ENCODE measurements around the gene MGME1.
"Not testable (repeated sequence)": the region's sequence is repeated elsewhere in the genome, so short reads cannot be mapped to it uniquely, and the experiment has no call there.

MGME1 gene

DNA sequence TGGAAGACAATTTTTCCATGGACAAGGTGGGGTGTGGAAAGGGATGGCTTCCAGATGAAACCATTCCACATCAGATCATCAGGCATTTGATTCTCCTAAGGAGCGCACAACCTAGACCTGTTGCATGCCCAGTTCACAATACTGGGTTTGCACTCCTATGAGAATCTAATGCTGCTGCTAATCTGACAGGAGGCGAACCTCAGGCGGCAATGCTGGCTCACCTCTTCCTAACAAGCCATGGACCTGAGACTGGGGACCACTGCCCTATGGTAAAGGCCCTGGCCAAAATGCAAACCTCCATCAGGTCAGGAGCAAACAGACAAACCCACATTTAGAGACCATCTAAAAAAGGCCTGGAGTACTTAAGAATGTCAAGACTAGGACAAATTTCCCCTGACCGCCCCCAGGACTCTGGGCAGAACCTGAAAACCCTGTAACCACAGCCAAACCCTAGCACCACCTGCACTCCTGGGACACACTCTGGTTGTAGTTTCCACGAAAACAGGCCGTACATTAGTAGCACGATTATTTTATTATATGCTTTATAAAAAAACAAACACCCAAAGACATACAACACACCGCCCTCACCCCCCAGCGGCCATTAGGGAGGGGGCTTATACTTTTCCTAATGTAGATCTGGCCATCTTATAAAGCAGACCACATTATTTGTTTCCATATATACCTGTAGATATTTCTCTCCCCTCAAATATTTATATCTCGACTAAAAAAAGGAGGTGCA lies 27.6 kb upstream of the MGME1 start:
- DNase-seq, result no peak

DNA sequence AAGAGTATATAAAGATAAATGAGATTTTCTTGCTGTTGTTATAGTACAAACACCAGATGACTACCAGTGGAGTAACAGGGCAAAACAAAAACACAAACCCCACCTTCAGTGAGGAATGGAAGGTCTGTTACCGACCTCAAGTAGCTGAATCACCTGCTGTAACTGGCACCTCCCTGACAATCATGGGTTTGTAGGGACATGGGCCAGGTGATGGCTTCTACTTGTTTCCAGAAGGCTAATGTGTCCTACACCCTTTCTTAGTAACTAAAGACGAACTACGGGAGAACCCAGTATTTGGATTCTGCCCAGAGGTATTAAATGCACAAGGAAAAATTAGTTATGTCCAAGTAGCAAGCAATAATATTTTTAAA lies 27.0 kb upstream of the MGME1 start:
- no peak for DNase-seq

DNA sequence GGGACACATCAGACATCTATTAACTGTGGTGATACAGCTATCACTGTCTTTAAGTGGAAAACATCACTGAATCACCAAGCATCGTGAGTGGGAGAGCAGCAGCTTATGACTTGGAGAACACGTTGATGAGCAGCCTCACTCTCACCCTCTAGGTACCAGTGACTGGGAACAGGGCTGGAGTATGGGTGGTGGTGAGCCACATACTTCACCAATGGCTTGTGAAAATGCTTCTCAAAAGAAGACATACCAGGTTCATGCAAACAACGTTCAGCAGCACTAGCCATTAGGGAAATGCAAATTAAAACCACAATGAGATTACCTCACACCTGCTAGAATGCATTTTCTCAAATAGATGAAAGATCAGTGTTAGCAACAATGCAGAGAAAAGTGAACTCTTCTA lies 25.5 kb upstream of the MGME1 start:
- DNase-seq, result no peak

- no peak for DNase-seq
Measured at GRCh38 chr20:17944854-17945474, 23.9 kb upstream of the MGME1 start.

GRCh38 chr20:17946040-17946439 lies 22.8 kb upstream of the MGME1 start:
- DNase-seq, result no peak

DNA sequence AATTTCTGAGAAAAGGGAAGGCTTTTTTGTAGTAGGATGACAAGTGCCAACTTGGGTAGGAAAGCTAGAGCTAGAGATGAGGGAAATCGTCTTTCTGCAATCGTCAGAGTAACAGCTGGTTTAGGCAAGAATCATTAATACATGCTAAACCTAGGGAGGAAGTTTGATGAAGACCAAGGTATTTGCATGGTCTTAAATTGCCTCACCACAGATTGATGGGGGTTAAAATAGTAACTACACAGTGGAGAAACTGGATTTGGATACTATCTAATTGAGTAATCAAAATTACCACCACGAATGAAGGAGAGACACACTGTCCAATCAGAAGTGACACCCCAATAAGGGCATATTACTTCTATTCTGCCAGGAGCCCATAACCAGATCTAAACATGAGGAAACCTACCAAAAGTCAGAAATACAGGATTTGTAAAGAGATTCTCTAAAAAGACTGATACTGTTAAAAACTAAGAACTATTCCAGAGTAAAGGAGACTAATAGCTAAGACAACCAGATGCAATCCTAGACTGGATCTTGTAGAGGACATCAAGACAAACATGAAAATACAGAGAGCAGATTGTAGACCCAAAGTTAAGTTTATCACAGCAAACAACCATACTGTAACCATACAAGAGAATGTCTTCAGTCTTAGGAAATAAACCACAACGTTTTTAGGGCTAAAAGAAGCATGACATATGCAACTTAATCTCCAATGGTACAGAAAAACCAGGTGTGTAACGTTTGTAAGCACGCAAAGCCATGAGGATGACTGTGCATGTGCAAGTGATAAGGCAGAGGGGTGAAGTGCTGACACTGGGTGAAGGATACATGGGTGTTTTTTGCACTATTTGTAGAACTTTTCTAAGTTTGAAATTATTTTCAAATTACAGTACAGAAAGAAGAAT lies 22.0 kb upstream of the MGME1 start:
- no peak for DNase-seq

- no peak for DNase-seq
Measured at GRCh38 chr20:17947474-17947815, 21.4 kb upstream of the MGME1 start.

GRCh38 chr20:17948442-17948841 lies 20.4 kb upstream of the MGME1 start:
- no peak for DNase-seq

GRCh38 chr20:17949899-17950298 lies 18.9 kb upstream of the MGME1 start:
- no peak for DNase-seq

- DNase-seq, result no peak
Measured at GRCh38 chr20:17950670-17951069, 18.1 kb upstream of the MGME1 start.

DNA sequence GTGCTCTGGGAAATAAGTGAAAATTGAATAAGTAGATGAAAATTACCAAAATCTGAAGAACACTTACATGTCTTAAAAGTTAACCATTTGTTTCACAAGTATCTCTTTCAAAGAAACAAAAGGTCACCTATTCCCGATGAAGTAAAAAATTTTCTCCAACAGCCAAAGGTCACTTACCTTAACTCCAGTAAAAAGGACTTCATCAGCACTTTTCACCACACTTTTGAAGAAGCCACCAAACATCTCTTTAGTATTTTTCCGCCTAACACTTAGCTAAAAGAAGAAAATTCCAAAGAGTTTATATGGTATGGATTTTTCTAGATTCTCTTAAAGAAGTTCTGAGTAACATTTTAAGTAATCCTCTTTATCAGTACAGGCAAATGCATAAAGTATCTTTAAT lies 17.5 kb upstream of the MGME1 start:
- no peak for DNase-seq

GRCh38 chr20:17952692-17953684 lies 15.8 kb upstream of the MGME1 start:
- no peak for DNase-seq

DNA sequence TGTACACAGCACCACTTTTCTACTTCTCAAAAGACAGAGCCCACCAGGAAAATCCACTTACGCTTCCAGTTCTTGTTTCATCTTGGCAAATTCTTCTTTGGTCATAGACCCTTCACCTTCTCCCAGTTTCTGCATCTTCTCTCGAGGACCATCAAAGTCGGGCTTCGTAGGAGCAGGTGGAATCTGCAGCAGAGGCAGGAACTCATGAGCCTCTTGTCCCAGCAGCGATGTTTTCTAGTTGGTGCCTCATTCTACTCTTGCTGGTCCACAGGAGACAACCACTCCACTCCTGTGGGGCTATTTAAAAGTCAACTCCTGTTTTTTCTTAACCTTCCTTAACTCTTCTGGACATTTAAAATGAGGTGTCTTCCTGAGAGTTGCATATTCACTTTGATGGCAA lies 14.9 kb upstream of the MGME1 start:
- DNase-seq, result no peak

DNA sequence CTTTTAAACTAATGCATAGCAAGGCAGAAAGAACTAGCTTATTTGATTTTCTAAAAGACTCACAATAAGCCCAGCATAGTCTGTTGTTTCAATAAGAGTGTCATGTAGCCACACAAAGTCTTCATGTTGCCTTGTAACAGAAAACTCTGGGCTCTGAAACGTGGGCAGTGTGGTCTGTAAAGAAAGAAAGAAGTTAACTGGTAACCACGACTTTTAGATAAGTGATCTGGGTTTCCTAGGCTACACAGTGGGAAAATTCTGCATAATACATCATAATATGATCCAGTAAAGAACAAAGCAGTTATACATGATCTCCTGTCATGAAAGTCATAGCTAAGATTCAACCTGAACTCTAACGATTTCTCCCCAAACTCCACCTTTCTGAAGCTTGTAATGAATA lies 13.5 kb upstream of the MGME1 start:
- DNase-seq, result no peak

DNA sequence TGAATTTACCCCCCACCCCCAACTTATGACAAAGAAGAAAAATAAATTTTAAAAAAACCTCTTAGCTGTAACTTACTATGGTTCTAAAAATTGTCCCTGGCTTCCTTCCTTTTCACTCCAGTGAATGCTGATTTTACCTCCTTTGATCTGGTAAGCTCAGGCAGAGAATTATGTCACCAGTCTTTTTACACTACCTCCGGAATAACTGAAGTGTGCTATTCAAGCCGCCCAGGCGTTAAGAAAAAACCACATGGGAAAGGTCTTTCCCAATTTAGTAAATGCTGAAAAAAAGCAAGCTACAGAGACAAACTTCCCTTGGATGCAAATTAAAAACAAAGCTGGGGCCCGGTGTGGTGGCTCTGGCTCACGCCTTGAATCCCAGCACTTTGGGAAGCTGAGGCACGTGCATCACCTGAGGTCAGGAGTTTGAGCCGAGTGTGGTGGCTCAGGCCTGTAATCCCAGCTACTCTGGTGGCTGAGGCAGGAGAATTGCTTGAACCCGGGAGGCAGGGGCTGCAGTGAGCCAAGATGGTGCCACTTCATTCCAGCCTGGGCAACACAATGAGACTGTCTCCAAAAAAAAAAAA lies 12.6 kb upstream of the MGME1 start:
- no peak for DNase-seq

GRCh38 chr20:17957505-17958363 lies 11.1 kb upstream of the MGME1 start:
- DNase-seq, result no peak

GRCh38 chr20:17958373-17959256 lies 10.2 kb upstream of the MGME1 start:
- no peak for DNase-seq

DNA sequence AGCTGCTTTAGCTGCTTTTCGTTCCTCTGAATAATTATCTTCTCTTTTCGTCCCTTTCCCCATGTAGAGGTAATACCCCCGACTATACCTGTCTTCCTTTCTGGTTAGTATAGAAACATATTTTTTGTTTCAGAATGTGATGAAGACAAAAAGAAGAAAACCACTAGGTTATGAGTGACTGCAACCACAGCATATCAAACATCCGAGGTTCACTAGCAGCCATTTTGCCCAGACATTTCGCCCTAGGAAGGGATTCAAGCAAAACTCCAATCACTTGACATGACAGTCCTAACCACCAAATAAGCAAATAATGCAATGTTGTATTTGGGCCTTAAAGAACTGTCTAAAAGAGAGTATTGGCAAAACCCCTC lies 9.6 kb upstream of the MGME1 start:
- DNase-seq, result no peak

- DNase-seq, result not testable (repeated sequence)
Measured at GRCh38 chr20:17960400-17960885, 8.4 kb upstream of the MGME1 start.

GRCh38 chr20:17960927-17961586 lies 7.8 kb upstream of the MGME1 start:
- DNase-seq, result no peak
